Right renal pelvis (tissue), 4 donors: ENCODE results near the gene ATP5F1B. TPM values are rescaled to one million over a fixed set of nuclear protein-coding genes. Genes with fewer than 3 reads are reported as not detected.
A peak's percentile ranks its signal among the peaks of the same experiment; 100 is the strongest.

Source experiments
- DNase-seq, 4 donors: peaks; one replicate each; pipeline ENCODE4 v3.0.0-alpha.2; 2013; ENCODE audit warnings: low read depth in 4 of 4, low spot score in 3 of 4, missing footprints in 1 of 4
- polyA plus RNA-seq, 4 donors: library from polyadenylated mRNA; unstranded; fragments of 120-200 nt; gene quantifications; one replicate each; pipeline ENCODE4 v1.2.1, GENCODE V29; 2013; ENCODE audit not compliant: insufficient read length in 4 of 4

The ATP5F1B gene
- polyA plus RNA-seq, 4 donors = 1,014 to 1,093 (median 1,047) TPM

GRCh38 chr12:56628671-56629458 is 16.9 kb downstream of the ATP5F1B start:
- DNase-seq = peak in 1 of 4 donors; percentile 42

- no peak for DNase-seq
These were observed 19.1 kb downstream of the ATP5F1B start for GRCh38 chr12:56626701-56627100.

- no peak for DNase-seq
These were observed 23.2 kb downstream of the ATP5F1B start for GRCh38 chr12:56622535-56622934.

- DNase-seq = no peak
These were observed 28.9 kb downstream of the ATP5F1B start for GRCh38 chr12:56616925-56617324.

- DNase-seq = no peak
These were observed 29.5 kb downstream of the ATP5F1B start for GRCh38 chr12:56616244-56616643.

GRCh38 chr12:56614627-56615026 is 31.2 kb downstream of the ATP5F1B start:
- no peak for DNase-seq

GRCh38 chr12:56604355-56604754 is 41.4 kb downstream of the ATP5F1B start:
- no peak for DNase-seq

- DNase-seq = no peak
These were observed 43.5 kb downstream of the ATP5F1B start for GRCh38 chr12:56602239-56602638.

GRCh38 chr12:56601503-56601902 is 44.3 kb downstream of the ATP5F1B start:
- DNase-seq = no peak

GRCh38 chr12:56600753-56601152 is 45.0 kb downstream of the ATP5F1B start:
- DNase-seq = no peak

GRCh38 chr12:56599797-56600196 is 46.0 kb downstream of the ATP5F1B start:
- no peak for DNase-seq

- DNase-seq = no peak
These were observed 46.7 kb downstream of the ATP5F1B start for GRCh38 chr12:56599041-56599440.

- no peak for DNase-seq
These were observed 49.0 kb downstream of the ATP5F1B start for GRCh38 chr12:56596815-56597214.

- DNase-seq = peak; percentile 37 to 51 (median 48)
These were observed 51.7 kb downstream of the ATP5F1B start for GRCh38 chr12:56593909-56594621.

- no peak for DNase-seq
These were observed 53.8 kb downstream of the ATP5F1B start for GRCh38 chr12:56591961-56592360.

- DNase-seq = no peak
These were observed 54.7 kb downstream of the ATP5F1B start for GRCh38 chr12:56591126-56591525.

- DNase-seq = no peak
These were observed 55.5 kb downstream of the ATP5F1B start for GRCh38 chr12:56590237-56590830.

- no peak for DNase-seq
These were observed 56.0 kb downstream of the ATP5F1B start for GRCh38 chr12:56589783-56590182.
